ENCODE data around the gene CSNK2B.
"Not testable (repeated sequence)": the region's sequence is repeated elsewhere in the genome, so short reads cannot be mapped to it uniquely, and the experiment has no call there.

CSNK2B gene

GRCh38 chr6:31708224-31708623 is 42.3 kb downstream of the CSNK2B start:
- peaks cover 17% of the 10 kb centered on the region for H3K4me1 Mint-ChIP-seq
- no peaks in the 10 kb centered on the region for H3K9me3 Mint-ChIP-seq
- H3K27ac Mint-ChIP-seq: no peak overlapping the region
- no peaks in the 10 kb centered on the region for H3K36me3 Mint-ChIP-seq
- no peak overlapping the region for H3K4me3 Mint-ChIP-seq
- no peaks in the 10 kb centered on the region for H3K27me3 Mint-ChIP-seq

- peaks cover 18% of the 10 kb centered on the region for H3K4me1 Mint-ChIP-seq
- not testable (repeated sequence) for H3K27ac Mint-ChIP-seq, H3K27me3 Mint-ChIP-seq, H3K4me3 Mint-ChIP-seq, H3K36me3 Mint-ChIP-seq, H3K9me3 Mint-ChIP-seq
Observed at GRCh38 chr6:31709157-31709556, 43.3 kb downstream of the CSNK2B start.

- no peaks in the 10 kb centered on the region for H3K27me3 Mint-ChIP-seq
- no peak overlapping the region for H3K27ac Mint-ChIP-seq
- no peaks in the 10 kb centered on the region for H3K36me3 Mint-ChIP-seq
- H3K4me3 Mint-ChIP-seq: no peak overlapping the region
- H3K9me3 Mint-ChIP-seq: no peaks in the 10 kb centered on the region
- peaks cover 19% of the 10 kb centered on the region for H3K4me1 Mint-ChIP-seq
Observed at GRCh38 chr6:31710523-31711219, 44.8 kb downstream of the CSNK2B start.

DNA sequence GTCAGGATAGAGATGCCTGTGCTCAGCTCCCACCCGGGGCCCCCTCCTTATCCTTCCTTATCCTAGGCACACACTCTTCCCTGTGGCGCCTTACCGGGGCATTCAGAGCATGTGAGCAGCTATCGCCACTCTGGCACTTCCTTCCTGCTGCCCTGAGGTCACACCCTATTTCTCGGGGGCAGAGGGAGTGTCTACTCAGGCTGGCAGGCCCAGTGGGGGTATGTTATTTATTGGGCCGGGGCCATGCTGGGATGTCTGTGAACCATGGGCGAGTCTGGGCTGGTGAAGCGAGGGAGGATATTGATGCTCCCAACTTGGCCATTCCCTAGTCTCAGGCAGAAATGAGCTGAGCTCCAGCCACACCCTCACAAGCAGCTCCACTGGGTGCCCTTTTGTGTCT is 45.4 kb downstream of the CSNK2B start:
- Mint-ChIP-seq H3K4me3 (no peak overlapping the region), H3K9me3 (no peaks in the 10 kb centered on the region), H3K27me3 (no peaks in the 10 kb centered on the region), H3K27ac (no peak overlapping the region), H3K36me3 (no peaks in the 10 kb centered on the region), H3K4me1 (peaks cover 19% of the 10 kb centered on the region)

- H3K9me3 Mint-ChIP-seq: no peaks in the 10 kb centered on the region
- peaks cover 19% of the 10 kb centered on the region for H3K4me1 Mint-ChIP-seq
- no peaks in the 10 kb centered on the region for H3K27me3 Mint-ChIP-seq
- H3K4me3 Mint-ChIP-seq: no peak overlapping the region
- no peak overlapping the region for H3K27ac Mint-ChIP-seq
- H3K36me3 Mint-ChIP-seq: no peaks in the 10 kb centered on the region
Observed at GRCh38 chr6:31712296-31712695, 46.4 kb downstream of the CSNK2B start.

DNA sequence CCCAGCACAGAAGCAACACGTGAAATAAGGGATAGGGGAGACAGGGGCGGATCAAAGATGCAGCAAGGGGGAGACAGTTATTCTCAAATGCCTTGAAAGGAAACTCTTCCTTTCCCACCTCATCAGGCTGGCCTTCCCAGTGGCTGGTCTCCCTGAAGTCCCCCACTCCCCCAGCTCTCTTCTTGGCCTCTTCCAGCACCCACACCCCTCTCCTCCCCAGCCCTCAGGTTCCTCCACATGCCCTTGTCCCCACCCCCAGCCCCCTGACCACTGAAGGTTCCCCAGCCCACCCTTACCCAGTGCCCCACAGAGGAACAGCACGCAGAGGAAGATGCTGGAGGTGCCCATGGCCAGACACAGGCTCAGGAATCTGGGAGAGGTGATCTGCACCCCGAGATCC is 47.6 kb downstream of the CSNK2B start:
- H3K36me3 Mint-ChIP-seq: no peaks in the 10 kb centered on the region
- H3K27ac Mint-ChIP-seq: no peak overlapping the region

DNA sequence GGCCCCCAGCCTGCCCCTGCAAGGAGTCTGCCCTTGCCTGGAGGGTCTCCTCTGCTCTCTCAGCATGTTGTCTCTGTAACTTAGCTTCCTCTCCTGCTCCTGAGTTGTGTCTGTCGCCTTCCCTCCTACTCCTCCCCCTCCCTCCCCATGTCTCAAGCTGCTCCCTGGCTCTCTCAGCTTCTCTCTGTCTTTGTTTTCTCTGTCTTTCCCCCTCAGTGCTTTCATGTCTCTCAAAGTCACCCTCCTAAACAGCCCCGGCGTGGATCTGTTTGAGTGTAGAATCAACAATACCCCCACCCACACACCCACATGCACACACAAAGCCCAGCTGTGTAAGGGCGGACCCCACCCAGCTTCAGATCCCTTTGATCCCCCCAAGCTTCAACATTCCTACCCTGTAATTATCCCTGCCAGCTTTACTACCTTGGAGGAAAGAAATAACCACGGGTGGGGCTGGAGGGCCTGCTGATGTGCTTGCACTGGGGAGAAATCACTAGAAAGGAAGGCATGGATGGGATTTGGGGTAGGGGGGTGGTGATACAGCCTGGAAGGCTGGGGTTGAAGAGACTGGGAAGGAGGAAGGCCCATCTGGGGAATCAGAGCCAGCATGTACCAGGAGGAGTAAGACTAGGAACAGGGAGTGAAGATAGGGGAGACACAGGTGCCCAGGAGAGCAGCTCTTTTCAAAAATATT is 48.3 kb downstream of the CSNK2B start:
- peaks cover 19% of the 10 kb centered on the region for H3K4me1 Mint-ChIP-seq
- H3K9me3 Mint-ChIP-seq: no peaks in the 10 kb centered on the region
- H3K4me3 Mint-ChIP-seq: no peak overlapping the region
- H3K27ac Mint-ChIP-seq: peak overlapping the region; percentile 17
- H3K36me3 Mint-ChIP-seq: no peaks in the 10 kb centered on the region
- no peaks in the 10 kb centered on the region for H3K27me3 Mint-ChIP-seq

More for the DNA sequence above, 47.6 kb downstream of the CSNK2B start:
- Mint-ChIP-seq H3K27me3 (no peaks in the 10 kb centered on the region), H3K4me3 (no peak overlapping the region), H3K9me3 (no peaks in the 10 kb centered on the region), H3K4me1 (peaks cover 19% of the 10 kb centered on the region)

GRCh38 chr6:31715022-31715958 is 49.4 kb downstream of the CSNK2B start, which contains the start of gene LY6G6D:
Gene LY6G6D (plus strand): TSS chr6:31715348. CDS start chr6:31715356, 8 bp downstream.
- H3K4me1 Mint-ChIP-seq: peaks cover 19% of the 10 kb centered on the region
- no peaks in the 10 kb centered on the region for H3K36me3 Mint-ChIP-seq
- H3K27ac Mint-ChIP-seq: no peak within 1 kb of the TSS
- no peaks in the 10 kb centered on the region for H3K9me3 Mint-ChIP-seq
- H3K27me3 Mint-ChIP-seq: no peaks in the 10 kb centered on the region
- H3K4me3 Mint-ChIP-seq: no peak within 1 kb of the TSS

GRCh38 chr6:31717499-31718222 is 51.8 kb downstream of the CSNK2B start:
- Mint-ChIP-seq H3K9me3 (no peaks in the 10 kb centered on the region), H3K36me3 (no peaks in the 10 kb centered on the region), H3K27me3 (no peaks in the 10 kb centered on the region), H3K27ac (peak overlapping the region; percentile 14), H3K4me1 (peaks cover 5% of the 10 kb centered on the region), H3K4me3 (no peak overlapping the region)

GRCh38 chr6:31718265-31718664 is 52.4 kb downstream of the CSNK2B start:
- Mint-ChIP-seq H3K27me3 (no peaks in the 10 kb centered on the region), H3K36me3 (no peaks in the 10 kb centered on the region), H3K27ac (peak overlapping the region; percentile 46), H3K4me1 (peaks cover 5% of the 10 kb centered on the region), H3K4me3 (no peak overlapping the region), H3K9me3 (no peaks in the 10 kb centered on the region)

- H3K36me3 Mint-ChIP-seq: no peaks in the 10 kb centered on the region
- no peak overlapping the region for H3K4me3 Mint-ChIP-seq
- no peaks in the 10 kb centered on the region for H3K27me3 Mint-ChIP-seq
- H3K4me1 Mint-ChIP-seq: peaks cover 2% of the 10 kb centered on the region
- no peak overlapping the region for H3K27ac Mint-ChIP-seq
- no peaks in the 10 kb centered on the region for H3K9me3 Mint-ChIP-seq
Observed at GRCh38 chr6:31719001-31719400, 53.1 kb downstream of the CSNK2B start.
